K562 (cell line): ENCODE data around the gene KAT7. TPM values are rescaled to one million over a fixed set of nuclear protein-coding genes. Genes with fewer than 3 reads are reported as not detected.

Experiments
- ARID1B ChIP-seq: fragments of 450-650 bp; IDR thresholded peaks from 2 replicates; pipeline ENCODE4 v1.6.1; 2016; ENCODE audit warnings: antibody characterized with exemption, mild to moderate bottlenecking, inconsistent platforms
- CBFA2T2 ChIP-seq: fragments of 450-650 bp; conservative IDR thresholded peaks from 2 replicates; pipeline ENCODE4 v1.6.1; 2017; ENCODE audit warnings: mild to moderate bottlenecking
- DPF2 ChIP-seq: fragments of 450-650 bp; IDR thresholded peaks from 2 replicates; pipeline ENCODE4 v1.6.1; 2016
- GABPA ChIP-seq: fragments of 200-800 bp; sonication (Bioruptor generic); conservative IDR thresholded peaks from 2 replicates; pipeline ENCODE4 v1.6.1; 2016; ENCODE audit warnings: low read depth, missing genetic modification characterization, missing compliant biosample characterization
- HCFC1 ChIP-seq: IDR thresholded peaks from 2 replicates; pipeline ENCODE4 v1.6.1; 2012; ENCODE audit warnings: low read depth, low read length, improper control_type of control experiment
- KLF13 ChIP-seq: fragments of 450-650 bp; IDR thresholded peaks from 2 replicates; pipeline ENCODE4 v1.6.1; 2016; ENCODE audit warnings: missing genetic modification characterization, low read depth, mild to moderate bottlenecking, missing compliant biosample characterization, moderate library complexity, borderline replicate concordance
- KLF16 ChIP-seq: IDR thresholded peaks from 2 replicates; pipeline ENCODE4 v1.6.1; 2016; ENCODE audit warnings: antibody characterized with exemption
- L3MBTL2 ChIP-seq: fragments of 450-650 bp; IDR thresholded peaks from 2 replicates; pipeline ENCODE4 v1.6.1; 2016; ENCODE audit warnings: mild to moderate bottlenecking, moderate library complexity
- NCOA1 ChIP-seq: fragments of 450-650 bp; IDR thresholded peaks from 2 replicates; pipeline ENCODE4 v1.6.1; 2016; ENCODE audit warnings: low read depth
- NCOR1 ChIP-seq: fragments of 450-650 bp; IDR thresholded peaks from 2 replicates; pipeline ENCODE4 v1.6.1; 2016; ENCODE audit warnings: mild to moderate bottlenecking, moderate library complexity
- POLR3G ChIP-seq: IDR thresholded peaks from 2 replicates; pipeline ENCODE4 v1.6.1; 2011; ENCODE audit not compliant: insufficient read length, insufficient replicate concordance; ENCODE audit errors: extremely low read depth
- RBM14 ChIP-seq: fragments of 200-400 bp; formaldehyde crosslinking; IDR thresholded peaks from 2 replicates; pipeline ENCODE4 v1.6.1; 2018; ENCODE audit warnings: low read depth, mild to moderate bottlenecking, low read length, moderate library complexity, borderline replicate concordance; ENCODE audit not compliant: insufficient read depth
- TEAD4 ChIP-seq, 2 experiments: sonication (generic) in 1 of 2; formaldehyde crosslinking in 1 of 2; IDR thresholded peaks; 2 replicates each; pipeline versions ENCODE4 v1.6.1 to v1.8.0; 2012 to 2022; ENCODE audit warnings: borderline replicate concordance in 1 of 2, inconsistent platforms in 1 of 2, low read length in 1 of 2, mild to moderate bottlenecking in 1 of 2, missing genetic modification reagents in 1 of 2
- ZNF444 ChIP-seq: fragments of 250-450 bp; sonication (Bioruptor Pico); IDR thresholded peaks from 2 replicates; pipeline ENCODE4 v1.4.0; 2020; ENCODE audit warnings: mild to moderate bottlenecking, moderate library complexity
- polyA plus RNA-seq, 8 experiments: library from polyadenylated mRNA; depleted of rRNA in 4 of 8; stranded (reverse) in 5 of 8; unstranded in 3 of 8; fragments of >200 nt; fragmentation: Nextera tagmentation in 2 of 8; fragmentation: Illumina TruSeq in 1 of 8; extraction: Ambion mirVana in 2 of 8; extraction: Trizol in 1 of 8; gene quantifications; 2 replicates each; pipeline versions ENCODE4 v1.2.1 to v1.2.3, GENCODE V29; 2011 to 2014; ENCODE audit warnings: inconsistent platforms in 1 of 8, missing spikeins in 1 of 8
- total RNA-seq, 7 experiments: library from RNA; depleted of rRNA in 6 of 7; stranded (reverse); fragments of >200 nt in 6 of 7; fragmentation: Illumina TruSeq in 2 of 7; extraction: Trizol in 2 of 7; gene quantifications; 2 replicates each; pipeline versions ENCODE4 v1.2.1 to v1.2.3, GENCODE V29; 2011 to 2021; ENCODE audit warnings: low replicate concordance in 1 of 7
- TF ChIP-seq, protein P1 (sequence below): IDR thresholded peaks from 2 replicates; pipeline ENCODE4 v1.6.1; 2012; ENCODE audit warnings: low read depth, low read length, improper control_type of control experiment, borderline replicate concordance
- TF ChIP-seq, protein P2 (sequence below): fragments of 250-450 bp; sonication (Bioruptor Pico); IDR thresholded peaks from 2 replicates; pipeline ENCODE4 v1.5.0; 2021
- TF ChIP-seq, protein P3 (sequence below): fragments of 250-450 bp; sonication (Bioruptor Pico); IDR thresholded peaks from 2 replicates; pipeline ENCODE4 v1.8.0; 2021; ENCODE audit warnings: moderate library complexity, mild to moderate bottlenecking, inconsistent platforms

The KAT7 gene
- total and polyA plus RNA-seq, 9 of the 15 experiments (the other 6 are each of a cell fraction or from before 2014, with no cell fraction given): 10.8 to 57.3 (median 34.8) TPM

DNA sequence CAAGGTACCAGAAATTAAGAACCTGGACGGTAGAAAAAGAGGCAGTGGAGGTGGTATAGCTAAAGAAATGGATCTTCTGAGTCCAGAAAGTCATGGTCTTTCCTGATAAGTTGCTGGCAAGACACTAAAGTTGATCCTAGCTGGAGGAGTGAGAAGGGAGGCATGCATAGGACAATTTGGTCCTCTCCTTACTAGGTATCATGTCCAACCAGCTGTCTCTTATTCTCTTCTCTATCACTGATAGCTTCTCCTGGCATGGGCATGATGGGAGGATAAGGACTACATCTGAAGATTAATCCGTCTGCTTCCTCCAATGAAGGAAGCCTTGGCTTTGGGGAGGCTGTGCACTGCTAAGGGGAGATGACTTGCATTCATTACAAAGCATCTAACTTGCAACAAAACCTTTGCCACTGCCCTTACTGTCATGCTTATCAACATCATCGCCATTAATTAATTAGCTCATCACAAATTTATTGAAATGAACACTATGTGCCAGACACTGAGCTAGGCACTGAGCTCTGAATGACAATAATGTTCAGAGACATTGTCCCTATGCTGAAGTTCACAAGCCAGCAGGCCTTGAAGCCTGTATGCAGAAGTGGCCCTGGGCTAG, 21.5 kb upstream of the KAT7 start (continued):
- TF ChIP-seq ARID1B: peak; percentile 72
- TF ChIP-seq ZNF444 (CRISPR knock-in tag): no peak
- TF ChIP-seq CBFA2T2: peak; percentile 71
- no peak for TF ChIP-seq KLF13 (tag)
- 0 out of 2 replicates have a peak, but pooled peaks have one; percentile 25 for TF ChIP-seq KLF16
- 0 out of 2 replicates have a peak, but pooled peaks have one; percentile 51 for TF ChIP-seq DPF2
- TF ChIP-seq, protein P1, sequence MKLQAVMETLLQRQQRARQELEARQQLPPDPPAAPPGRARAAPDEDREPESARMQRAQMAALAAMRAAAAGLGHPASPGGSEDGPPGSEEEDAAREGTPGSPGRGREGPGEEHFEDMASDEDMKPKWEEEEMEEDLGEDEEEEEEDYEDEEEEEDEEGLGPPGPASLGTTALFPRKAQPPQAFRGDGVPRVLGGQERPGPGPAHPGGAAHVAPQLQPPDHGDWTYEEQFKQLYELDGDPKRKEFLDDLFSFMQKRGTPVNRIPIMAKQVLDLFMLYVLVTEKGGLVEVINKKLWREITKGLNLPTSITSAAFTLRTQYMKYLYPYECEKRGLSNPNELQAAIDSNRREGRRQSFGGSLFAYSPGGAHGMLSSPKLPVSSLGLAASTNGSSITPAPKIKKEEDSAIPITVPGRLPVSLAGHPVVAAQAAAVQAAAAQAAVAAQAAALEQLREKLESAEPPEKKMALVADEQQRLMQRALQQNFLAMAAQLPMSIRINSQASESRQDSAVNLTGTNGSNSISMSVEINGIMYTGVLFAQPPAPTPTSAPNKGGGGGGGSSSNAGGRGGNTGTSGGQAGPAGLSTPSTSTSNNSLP: 0 out of 2 replicates have a peak, but pooled peaks have one; percentile 48
- no peak for TF ChIP-seq L3MBTL2
- TF ChIP-seq, protein P2, sequence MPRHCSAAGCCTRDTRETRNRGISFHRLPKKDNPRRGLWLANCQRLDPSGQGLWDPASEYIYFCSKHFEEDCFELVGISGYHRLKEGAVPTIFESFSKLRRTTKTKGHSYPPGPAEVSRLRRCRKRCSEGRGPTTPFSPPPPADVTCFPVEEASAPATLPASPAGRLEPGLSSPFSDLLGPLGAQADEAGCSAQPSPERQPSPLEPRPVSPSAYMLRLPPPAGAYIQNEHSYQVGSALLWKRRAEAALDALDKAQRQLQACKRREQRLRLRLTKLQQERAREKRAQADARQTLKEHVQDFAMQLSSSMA (CRISPR knock-in tag): no peak
- TF ChIP-seq GABPA (tag): no peak
- TF ChIP-seq NCOR1: peak; percentile 72
- TF ChIP-seq, protein P3, sequence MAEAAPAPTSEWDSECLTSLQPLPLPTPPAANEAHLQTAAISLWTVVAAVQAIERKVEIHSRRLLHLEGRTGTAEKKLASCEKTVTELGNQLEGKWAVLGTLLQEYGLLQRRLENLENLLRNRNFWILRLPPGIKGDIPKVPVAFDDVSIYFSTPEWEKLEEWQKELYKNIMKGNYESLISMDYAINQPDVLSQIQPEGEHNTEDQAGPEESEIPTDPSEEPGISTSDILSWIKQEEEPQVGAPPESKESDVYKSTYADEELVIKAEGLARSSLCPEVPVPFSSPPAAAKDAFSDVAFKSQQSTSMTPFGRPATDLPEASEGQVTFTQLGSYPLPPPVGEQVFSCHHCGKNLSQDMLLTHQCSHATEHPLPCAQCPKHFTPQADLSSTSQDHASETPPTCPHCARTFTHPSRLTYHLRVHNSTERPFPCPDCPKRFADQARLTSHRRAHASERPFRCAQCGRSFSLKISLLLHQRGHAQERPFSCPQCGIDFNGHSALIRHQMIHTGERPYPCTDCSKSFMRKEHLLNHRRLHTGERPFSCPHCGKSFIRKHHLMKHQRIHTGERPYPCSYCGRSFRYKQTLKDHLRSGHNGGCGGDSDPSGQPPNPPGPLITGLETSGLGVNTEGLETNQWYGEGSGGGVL (CRISPR knock-in tag): no peak
- no peak; the same call in 1 of the 2 replicates for TF ChIP-seq NCOA1
- no peak for TF ChIP-seq RBM14
- TF ChIP-seq POLR3G: no peak
- no peak for TF ChIP-seq HCFC1
- peak; percentile 48; the same call in 1 of the 2 replicates for TF ChIP-seq TEAD4 (IDR thresholded peaks at IDR 0.05; ENCODE audit: low read length)
- TF ChIP-seq TEAD4 (CRISPR knock-in tag; IDR thresholded peaks at IDR 0.05; ENCODE audit: borderline replicate concordance): no peak
